ENCODE data around the gene HFM1. TPM values are rescaled to one million over a fixed set of nuclear protein-coding genes. Genes with fewer than 3 reads are reported as not detected.

The HFM1 gene
- total and polyA plus RNA-seq, 10 of the 15 experiments (the other 5 are each of a cell fraction or from before 2014, with no cell fraction given): not detected

GRCh38 chr1:91427741-91428140 is 23.1 kb upstream of the HFM1 start:
- Histone ChIP-seq H3K9ac (ENCODE audit: control insufficient read depth, insufficient read depth, low read length) (no peak overlapping the region), H3K4me2 (ENCODE audit: control insufficient read depth, insufficient read depth) (no peak overlapping the region), H3K27ac (ENCODE audit: control insufficient read depth, insufficient read depth) (no peak overlapping the region), H3K79me2 (ENCODE audit: control insufficient read depth, insufficient read depth, low read length) (no peaks in the 10 kb centered on the region), H3K27me3 (replicated peaks in 1 of 2; ENCODE audit: control insufficient read depth in 2 of 2, insufficient read depth in 2 of 2, low read length in 1 of 2) (no peaks in the 10 kb centered on the region), H3K4me1 (ENCODE audit: control insufficient read depth, insufficient read depth, low read length) (no peaks in the 10 kb centered on the region), H4K20me1 (ENCODE audit: control insufficient read depth, insufficient read depth) (no peaks in the 10 kb centered on the region), H3K9me3 (replicated peaks; ENCODE audit: control insufficient read depth, insufficient read depth, low read length) (no peaks in the 10 kb centered on the region), H3K36me3 (ENCODE audit: control insufficient read depth in 2 of 2, insufficient read depth in 2 of 2, low read length in 1 of 2) (no peaks in the 10 kb centered on the region), H3K4me3 (no peak overlapping the region), H2AFZ (ENCODE audit: control insufficient read depth, low read depth, low read length) (no peak overlapping the region)
- SMC1A ChIA-PET (ENCODE audit: uncharacterized antibody, unreplicated experiment): no interaction called here
- TF ChIP-seq JUND (IDR thresholded peaks at IDR 0.05; ENCODE audit: low read depth, low read length): no peak
- TF ChIP-seq ESRRA (IDR thresholded peaks at IDR 0.05; ENCODE audit: low read length): no peak
- TF ChIP-seq TARDBP (IDR thresholded peaks at IDR 0.05; ENCODE audit: borderline replicate concordance): no peak
- no peak for TF ChIP-seq MTA2 (IDR thresholded peaks at IDR 0.05; ENCODE audit: low read depth)
- TF ChIP-seq MXI1 (IDR thresholded peaks at IDR 0.05; ENCODE audit: low read depth, low read length): no peak
- no peak for TF ChIP-seq IKZF2 (IDR thresholded peaks at IDR 0.05)
- TF ChIP-seq, protein P1, sequence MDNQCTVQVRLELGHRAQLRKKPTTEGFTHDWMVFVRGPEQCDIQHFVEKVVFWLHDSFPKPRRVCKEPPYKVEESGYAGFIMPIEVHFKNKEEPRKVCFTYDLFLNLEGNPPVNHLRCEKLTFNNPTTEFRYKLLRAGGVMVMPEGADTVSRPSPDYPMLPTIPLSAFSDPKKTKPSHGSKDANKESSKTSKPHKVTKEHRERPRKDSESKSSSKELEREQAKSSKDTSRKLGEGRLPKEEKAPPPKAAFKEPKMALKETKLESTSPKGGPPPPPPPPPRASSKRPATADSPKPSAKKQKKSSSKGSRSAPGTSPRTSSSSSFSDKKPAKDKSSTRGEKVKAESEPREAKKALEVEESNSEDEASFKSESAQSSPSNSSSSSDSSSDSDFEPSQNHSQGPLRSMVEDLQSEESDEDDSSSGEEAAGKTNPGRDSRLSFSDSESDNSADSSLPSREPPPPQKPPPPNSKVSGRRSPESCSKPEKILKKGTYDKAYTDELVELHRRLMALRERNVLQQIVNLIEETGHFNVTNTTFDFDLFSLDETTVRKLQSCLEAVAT (IDR thresholded peaks at IDR 0.05): no peak
- TF ChIP-seq SIX5 (IDR thresholded peaks at IDR 0.05; ENCODE audit: low read depth, low read length, severe bottlenecking): no peak
- no peak for TF ChIP-seq CREM (IDR thresholded peaks at IDR 0.05; ENCODE audit: low read depth)
- no peak for TF ChIP-seq NRF1 (conservative IDR thresholded peaks at IDR 0.05; ENCODE audit: low read depth, low read length)
- TF ChIP-seq, protein P2, sequence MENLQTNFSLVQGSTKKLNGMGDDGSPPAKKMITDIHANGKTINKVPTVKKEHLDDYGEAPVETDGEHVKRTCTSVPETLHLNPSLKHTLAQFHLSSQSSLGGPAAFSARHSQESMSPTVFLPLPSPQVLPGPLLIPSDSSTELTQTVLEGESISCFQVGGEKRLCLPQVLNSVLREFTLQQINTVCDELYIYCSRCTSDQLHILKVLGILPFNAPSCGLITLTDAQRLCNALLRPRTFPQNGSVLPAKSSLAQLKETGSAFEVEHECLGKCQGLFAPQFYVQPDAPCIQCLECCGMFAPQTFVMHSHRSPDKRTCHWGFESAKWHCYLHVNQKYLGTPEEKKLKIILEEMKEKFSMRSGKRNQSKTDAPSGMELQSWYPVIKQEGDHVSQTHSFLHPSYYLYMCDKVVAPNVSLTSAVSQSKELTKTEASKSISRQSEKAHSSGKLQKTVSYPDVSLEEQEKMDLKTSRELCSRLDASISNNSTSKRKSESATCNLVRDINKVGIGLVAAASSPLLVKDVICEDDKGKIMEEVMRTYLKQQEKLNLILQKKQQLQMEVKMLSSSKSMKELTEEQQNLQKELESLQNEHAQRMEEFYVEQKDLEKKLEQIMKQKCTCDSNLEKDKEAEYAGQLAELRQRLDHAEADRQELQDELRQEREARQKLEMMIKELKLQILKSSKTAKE (IDR thresholded peaks at IDR 0.05; ENCODE audit: low read depth, poor library complexity, severe bottlenecking): no peak
- TF ChIP-seq, protein P3, sequence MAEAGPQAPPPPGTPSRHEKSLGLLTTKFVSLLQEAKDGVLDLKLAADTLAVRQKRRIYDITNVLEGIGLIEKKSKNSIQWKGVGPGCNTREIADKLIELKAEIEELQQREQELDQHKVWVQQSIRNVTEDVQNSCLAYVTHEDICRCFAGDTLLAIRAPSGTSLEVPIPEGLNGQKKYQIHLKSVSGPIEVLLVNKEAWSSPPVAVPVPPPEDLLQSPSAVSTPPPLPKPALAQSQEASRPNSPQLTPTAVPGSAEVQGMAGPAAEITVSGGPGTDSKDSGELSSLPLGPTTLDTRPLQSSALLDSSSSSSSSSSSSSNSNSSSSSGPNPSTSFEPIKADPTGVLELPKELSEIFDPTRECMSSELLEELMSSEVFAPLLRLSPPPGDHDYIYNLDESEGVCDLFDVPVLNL (IDR thresholded peaks at IDR 0.05; ENCODE audit: low read depth, low read length): no peak
- no peak for TF ChIP-seq IRF4 (IDR thresholded peaks at IDR 0.05; ENCODE audit: low read depth, low read length)
- no peak for TF ChIP-seq SREBF1 (IDR thresholded peaks at IDR 0.05; ENCODE audit: low read length)
- no peak for TF ChIP-seq FOXK2 (IDR thresholded peaks at IDR 0.05)
- no peak for TF ChIP-seq TCF7 (IDR thresholded peaks at IDR 0.05; ENCODE audit: borderline replicate concordance)
- no peak for TF ChIP-seq HDAC2 (IDR thresholded peaks at IDR 0.05)
- TF ChIP-seq MEF2A (IDR thresholded peaks at IDR 0.05; ENCODE audit: insufficient read depth, low read depth, low read length): no peak
- TF ChIP-seq KAT2A (conservative IDR thresholded peaks at IDR 0.05; ENCODE audit: control insufficient read depth, low read depth, low read length): no peak
- CTCF ChIA-PET: no interaction called here
- in situ Hi-C loops (cut with MboI) (no loop called here), intact Hi-C loops (cut with micrococcal nuclease; ENCODE audit: unreplicated experiment) (no loop called here)
- POLR2A ChIA-PET: no interaction called here
- FAIRE-seq (no peak), ATAC-seq (no peak), DNase-seq (ENCODE audit: low read depth, low spot score) (no peak)
- no TSS peak for BruUV-seq (replicated peaks)
- 22% methylated on average over 4 of the region's 13 CpGs for WGBS (ENCODE audit: insufficient coverage, insufficient replicate concordance, low lambda C conversion rate, missing lambda C conversion rate)
- RAD21 ChIA-PET (ENCODE audit: unreplicated experiment): no interaction called here

All from GM12878 (cell line).